Measurements from ENCODE around the gene HOXC12.

The HOXC12 gene

GRCh38 chr12:53966085-53966384 is 11.3 kb downstream of the HOXC12 start:
- H3K27ac ChIP-seq = no peak overlapping the region
- TF ChIP-seq CTCF (conservative IDR thresholded peaks at IDR 0.05) = no peak

- no peak for TF ChIP-seq CTCF (conservative IDR thresholded peaks at IDR 0.05)
- H3K27ac ChIP-seq = no peak overlapping the region
Measured at GRCh38 chr12:53966385-53967133, 11.9 kb downstream of the HOXC12 start.

GRCh38 chr12:53967421-53967925 is 12.8 kb downstream of the HOXC12 start:
- H3K27ac ChIP-seq = no peak overlapping the region
- no peak for TF ChIP-seq CTCF (conservative IDR thresholded peaks at IDR 0.05)

- TF ChIP-seq CTCF (conservative IDR thresholded peaks at IDR 0.05) = no peak
- H3K27ac ChIP-seq = no peak overlapping the region
Measured at GRCh38 chr12:53968214-53969127, 13.8 kb downstream of the HOXC12 start.

GRCh38 chr12:53969588-53970259 is 15.0 kb downstream of the HOXC12 start:
- TF ChIP-seq CTCF (conservative IDR thresholded peaks at IDR 0.05) = no peak
- H3K27ac ChIP-seq = no peak overlapping the region

GRCh38 chr12:53970451-53970850 is 15.7 kb downstream of the HOXC12 start:
- no peak overlapping the region for H3K27ac ChIP-seq
- TF ChIP-seq CTCF (conservative IDR thresholded peaks at IDR 0.05) = no peak

- no peak overlapping the region for H3K27ac ChIP-seq
- TF ChIP-seq CTCF (conservative IDR thresholded peaks at IDR 0.05) = no peak
Measured at GRCh38 chr12:53971129-53971528, 16.4 kb downstream of the HOXC12 start.
